Measurements from ENCODE around the gene IQSEC3.
A peak's percentile ranks its signal among the peaks of the same experiment; 100 is the strongest.

The IQSEC3 gene

GRCh38 chr12:220946-221550 lies 154.5 kb downstream of the IQSEC3 start:
- WGBS = 93% methylated on average over 15 of the region's 19 CpGs
- Histone ChIP-seq H3K14ac (ENCODE audit: low read length in 2 of 2) (no peak overlapping the region), H2BK12ac (ENCODE audit: low read length in 2 of 2) (no peak overlapping the region), H3K4me2 (ENCODE audit: low read length, poor library complexity, severe bottlenecking) (no peak overlapping the region), H3K4ac (ENCODE audit: low read depth in 1 of 2, low read length in 2 of 2) (no peak overlapping the region), H2BK15ac (ENCODE audit: low read depth, poor library complexity, severe bottlenecking) (no peak overlapping the region), H3K79me1 (replicated peaks; ENCODE audit: low read length, poor library complexity, severe bottlenecking) (no peaks in the 10 kb centered on the region), H3K4me3 (ENCODE audit: insufficient read depth in 1 of 2, low read depth in 1 of 2, low read length in 2 of 2) (no peak overlapping the region), H3K4me1 (ENCODE audit: control insufficient read depth, insufficient read depth, low read depth, low read length) (peaks cover 16% of the 10 kb centered on the region), H3K27me3 (ENCODE audit: control insufficient read depth in 1 of 2, insufficient read depth in 1 of 2, low read length in 2 of 2) (peaks cover 36 to 86% of the 10 kb centered on the region in 2 experiments), H3K27ac (ENCODE audit: low read length, poor library complexity, severe bottlenecking) (no peak overlapping the region), H2AK5ac (ENCODE audit: low read length, severe bottlenecking) (no peak overlapping the region), H2AFZ (ENCODE audit: low read depth, low read length) (no peak overlapping the region), H3K23ac (ENCODE audit: low read length in 2 of 2) (no peak overlapping the region), H3K9me3 (ENCODE audit: control insufficient read depth, low read length) (no peaks in the 10 kb centered on the region), H4K91ac (ENCODE audit: low read length) (no peak overlapping the region), H2BK5ac (ENCODE audit: low read depth, low read length, poor library complexity, severe bottlenecking) (no peak overlapping the region), H4K8ac (ENCODE audit: low read length) (peak overlapping the region; percentile 20), H2BK120ac (ENCODE audit: low read depth, low read length) (no peak overlapping the region), H3K9ac (ENCODE audit: low read length) (no peak overlapping the region), H3K36me3 (ENCODE audit: control insufficient read depth in 1 of 2, insufficient read depth in 2 of 2, low read depth in 1 of 2, low read length in 2 of 2) (no peaks in the 10 kb centered on the region), H3K18ac (ENCODE audit: low read depth in 1 of 2, low read length in 2 of 2) (no peak overlapping the region)
- no peak for DNase-seq

GRCh38 chr12:221736-222135 lies 155.2 kb downstream of the IQSEC3 start:
- Histone ChIP-seq H3K4me2 (ENCODE audit: low read length, poor library complexity, severe bottlenecking) (no peak overlapping the region), H2BK5ac (ENCODE audit: low read depth, low read length, poor library complexity, severe bottlenecking) (no peak overlapping the region), H3K18ac (ENCODE audit: low read depth in 1 of 2, low read length in 2 of 2) (no peak overlapping the region), H3K79me1 (replicated peaks; ENCODE audit: low read length, poor library complexity, severe bottlenecking) (no peaks in the 10 kb centered on the region), H3K14ac (ENCODE audit: low read length in 2 of 2) (no peak overlapping the region), H3K27ac (ENCODE audit: low read length, poor library complexity, severe bottlenecking) (no peak overlapping the region), H3K9me3 (ENCODE audit: control insufficient read depth, low read length) (no peaks in the 10 kb centered on the region), H4K8ac (ENCODE audit: low read length) (no peak overlapping the region), H3K36me3 (ENCODE audit: control insufficient read depth in 1 of 2, insufficient read depth in 2 of 2, low read depth in 1 of 2, low read length in 2 of 2) (no peaks in the 10 kb centered on the region), H2BK12ac (ENCODE audit: low read length in 2 of 2) (no peak overlapping the region), H4K91ac (ENCODE audit: low read length) (no peak overlapping the region), H3K23ac (ENCODE audit: low read length in 2 of 2) (no peak overlapping the region), H3K27me3 (ENCODE audit: control insufficient read depth in 1 of 2, insufficient read depth in 1 of 2, low read length in 2 of 2) (peaks cover 43 to 90% of the 10 kb centered on the region in 2 experiments), H3K4me3 (ENCODE audit: insufficient read depth in 1 of 2, low read depth in 1 of 2, low read length in 2 of 2) (no peak overlapping the region), H3K9ac (ENCODE audit: low read length) (no peak overlapping the region), H2AK5ac (ENCODE audit: low read length, severe bottlenecking) (no peak overlapping the region), H2BK15ac (ENCODE audit: low read depth, poor library complexity, severe bottlenecking) (no peak overlapping the region), H2BK120ac (ENCODE audit: low read depth, low read length) (no peak overlapping the region), H3K4ac (ENCODE audit: low read depth in 1 of 2, low read length in 2 of 2) (no peak overlapping the region), H2AFZ (ENCODE audit: low read depth, low read length) (no peak overlapping the region), H3K4me1 (ENCODE audit: control insufficient read depth, insufficient read depth, low read depth, low read length) (peaks cover 16% of the 10 kb centered on the region)
- DNase-seq = no peak
- 86% methylated on average over 6 of the region's 6 CpGs for whole genome bisulfite sequencing

GRCh38 chr12:223841-224240 lies 157.3 kb downstream of the IQSEC3 start:
- Histone ChIP-seq H2BK5ac (ENCODE audit: low read depth, low read length, poor library complexity, severe bottlenecking) (no peak overlapping the region), H3K14ac (ENCODE audit: low read length in 2 of 2) (no peak overlapping the region), H4K91ac (ENCODE audit: low read length) (no peak overlapping the region), H4K8ac (ENCODE audit: low read length) (no peak overlapping the region), H2BK12ac (ENCODE audit: low read length in 2 of 2) (no peak overlapping the region), H3K4me1 (ENCODE audit: control insufficient read depth, insufficient read depth, low read depth, low read length) (peaks cover 16% of the 10 kb centered on the region), H3K27ac (ENCODE audit: low read length, poor library complexity, severe bottlenecking) (no peak overlapping the region), H3K79me1 (replicated peaks; ENCODE audit: low read length, poor library complexity, severe bottlenecking) (no peaks in the 10 kb centered on the region), H3K27me3 (ENCODE audit: control insufficient read depth in 1 of 2, insufficient read depth in 1 of 2, low read length in 2 of 2) (peaks cover 64 to 93% of the 10 kb centered on the region in 2 experiments), H3K4me3 (ENCODE audit: insufficient read depth in 1 of 2, low read depth in 1 of 2, low read length in 2 of 2) (no peak overlapping the region), H3K23ac (ENCODE audit: low read length in 2 of 2) (no peak overlapping the region), H3K9ac (ENCODE audit: low read length) (no peak overlapping the region), H2BK120ac (ENCODE audit: low read depth, low read length) (no peak overlapping the region), H2AFZ (ENCODE audit: low read depth, low read length) (no peak overlapping the region), H2BK15ac (ENCODE audit: low read depth, poor library complexity, severe bottlenecking) (no peak overlapping the region), H3K4ac (ENCODE audit: low read depth in 1 of 2, low read length in 2 of 2) (no peak overlapping the region), H3K36me3 (ENCODE audit: control insufficient read depth in 1 of 2, insufficient read depth in 2 of 2, low read depth in 1 of 2, low read length in 2 of 2) (no peaks in the 10 kb centered on the region), H3K18ac (ENCODE audit: low read depth in 1 of 2, low read length in 2 of 2) (no peak overlapping the region), H3K4me2 (ENCODE audit: low read length, poor library complexity, severe bottlenecking) (no peak overlapping the region), H2AK5ac (ENCODE audit: low read length, severe bottlenecking) (no peak overlapping the region), H3K9me3 (ENCODE audit: control insufficient read depth, low read length) (no peaks in the 10 kb centered on the region)
- WGBS = 84% methylated on average over 11 of the region's 11 CpGs
- DNase-seq = no peak

GRCh38 chr12:224330-224729 lies 157.8 kb downstream of the IQSEC3 start:
- Histone ChIP-seq H4K8ac (ENCODE audit: low read length) (no peak overlapping the region), H3K4me2 (ENCODE audit: low read length, poor library complexity, severe bottlenecking) (no peak overlapping the region), H3K27me3 (ENCODE audit: control insufficient read depth in 1 of 2, insufficient read depth in 1 of 2, low read length in 2 of 2) (peaks cover 68 to 93% of the 10 kb centered on the region in 2 experiments), H2AK5ac (ENCODE audit: low read length, severe bottlenecking) (no peak overlapping the region), H3K14ac (ENCODE audit: low read length in 2 of 2) (no peak overlapping the region), H2BK120ac (ENCODE audit: low read depth, low read length) (no peak overlapping the region), H2BK15ac (ENCODE audit: low read depth, poor library complexity, severe bottlenecking) (no peak overlapping the region), H2BK5ac (ENCODE audit: low read depth, low read length, poor library complexity, severe bottlenecking) (no peak overlapping the region), H3K4ac (ENCODE audit: low read depth in 1 of 2, low read length in 2 of 2) (no peak overlapping the region), H3K18ac (ENCODE audit: low read depth in 1 of 2, low read length in 2 of 2) (no peak overlapping the region), H2AFZ (ENCODE audit: low read depth, low read length) (no peak overlapping the region), H3K79me1 (replicated peaks; ENCODE audit: low read length, poor library complexity, severe bottlenecking) (no peaks in the 10 kb centered on the region), H3K4me1 (ENCODE audit: control insufficient read depth, insufficient read depth, low read depth, low read length) (peaks cover 14% of the 10 kb centered on the region), H3K23ac (ENCODE audit: low read length in 2 of 2) (no peak overlapping the region), H3K9ac (ENCODE audit: low read length) (no peak overlapping the region), H4K91ac (ENCODE audit: low read length) (no peak overlapping the region), H3K4me3 (ENCODE audit: insufficient read depth in 1 of 2, low read depth in 1 of 2, low read length in 2 of 2) (no peak overlapping the region), H3K27ac (ENCODE audit: low read length, poor library complexity, severe bottlenecking) (no peak overlapping the region), H3K9me3 (ENCODE audit: control insufficient read depth, low read length) (no peaks in the 10 kb centered on the region), H2BK12ac (ENCODE audit: low read length in 2 of 2) (no peak overlapping the region), H3K36me3 (ENCODE audit: control insufficient read depth in 1 of 2, insufficient read depth in 2 of 2, low read depth in 1 of 2, low read length in 2 of 2) (no peaks in the 10 kb centered on the region)
- no peak for DNase-seq
- 79% methylated on average over 7 of the region's 9 CpGs for WGBS
